ENCODE results near the gene HSCB. TPM values are rescaled to one million over a fixed set of nuclear protein-coding genes. Genes with fewer than 3 reads are reported as not detected.

The HSCB gene
- polyA plus RNA-seq, 1 donor from 2014 or later, result 22.4 TPM

GRCh38 chr22:28774378-28774777 lies 32.5 kb downstream of the HSCB start:
- Histone ChIP-seq H3K9me3 (ENCODE audit: low read length) (no peaks in the 10 kb centered on the region), H2AFZ (ENCODE audit: low read depth, low read length) (no peak overlapping the region), H3F3A (ENCODE audit: insufficient read depth, low read length, poor library complexity, severe bottlenecking) (no peaks in the 10 kb centered on the region), H3K9ac (ENCODE audit: low read length) (no peak overlapping the region), H4K20me1 (ENCODE audit: insufficient read depth) (no peaks in the 10 kb centered on the region), H3K27ac (ENCODE audit: low read length) (no peak overlapping the region), H3K9me2 (ENCODE audit: insufficient read depth, low read length) (no peaks in the 10 kb centered on the region), H3K27me3 (ENCODE audit: insufficient read depth, low read depth, low read length) (no peaks in the 10 kb centered on the region), H3K4me3 (ENCODE audit: low read length) (no peak overlapping the region), H3K4me2 (ENCODE audit: low read length) (no peak overlapping the region), H3K36me3 (ENCODE audit: insufficient read depth, low read length) (no peaks in the 10 kb centered on the region), H3K79me2 (replicated peaks; ENCODE audit: insufficient read depth, low read length) (peaks cover 12% of the 10 kb centered on the region)
- TF ChIP-seq, protein P1, sequence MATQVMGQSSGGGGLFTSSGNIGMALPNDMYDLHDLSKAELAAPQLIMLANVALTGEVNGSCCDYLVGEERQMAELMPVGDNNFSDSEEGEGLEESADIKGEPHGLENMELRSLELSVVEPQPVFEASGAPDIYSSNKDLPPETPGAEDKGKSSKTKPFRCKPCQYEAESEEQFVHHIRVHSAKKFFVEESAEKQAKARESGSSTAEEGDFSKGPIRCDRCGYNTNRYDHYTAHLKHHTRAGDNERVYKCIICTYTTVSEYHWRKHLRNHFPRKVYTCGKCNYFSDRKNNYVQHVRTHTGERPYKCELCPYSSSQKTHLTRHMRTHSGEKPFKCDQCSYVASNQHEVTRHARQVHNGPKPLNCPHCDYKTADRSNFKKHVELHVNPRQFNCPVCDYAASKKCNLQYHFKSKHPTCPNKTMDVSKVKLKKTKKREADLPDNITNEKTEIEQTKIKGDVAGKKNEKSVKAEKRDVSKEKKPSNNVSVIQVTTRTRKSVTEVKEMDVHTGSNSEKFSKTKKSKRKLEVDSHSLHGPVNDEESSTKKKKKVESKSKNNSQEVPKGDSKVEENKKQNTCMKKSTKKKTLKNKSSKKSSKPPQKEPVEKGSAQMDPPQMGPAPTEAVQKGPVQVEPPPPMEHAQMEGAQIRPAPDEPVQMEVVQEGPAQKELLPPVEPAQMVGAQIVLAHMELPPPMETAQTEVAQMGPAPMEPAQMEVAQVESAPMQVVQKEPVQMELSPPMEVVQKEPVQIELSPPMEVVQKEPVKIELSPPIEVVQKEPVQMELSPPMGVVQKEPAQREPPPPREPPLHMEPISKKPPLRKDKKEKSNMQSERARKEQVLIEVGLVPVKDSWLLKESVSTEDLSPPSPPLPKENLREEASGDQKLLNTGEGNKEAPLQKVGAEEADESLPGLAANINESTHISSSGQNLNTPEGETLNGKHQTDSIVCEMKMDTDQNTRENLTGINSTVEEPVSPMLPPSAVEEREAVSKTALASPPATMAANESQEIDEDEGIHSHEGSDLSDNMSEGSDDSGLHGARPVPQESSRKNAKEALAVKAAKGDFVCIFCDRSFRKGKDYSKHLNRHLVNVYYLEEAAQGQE (IDR thresholded peaks at IDR 0.05; ENCODE audit: borderline replicate concordance), result no peak
- TF ChIP-seq SMC3 (conservative IDR thresholded peaks at IDR 0.05; ENCODE audit: poor library complexity) (no peak), POLR2AphosphoS5 (IDR thresholded peaks at IDR 0.05) (no peak), TAF1 (IDR thresholded peaks at IDR 0.05; ENCODE audit: low read depth) (no peak), EZH2 (IDR thresholded peaks at IDR 0.05; ENCODE audit: borderline replicate concordance, insufficient read depth, low read length, poor library complexity, severe bottlenecking) (no peak), RAD21 (conservative IDR thresholded peaks at IDR 0.05) (no peak), EP300 (conservative IDR thresholded peaks at IDR 0.05; ENCODE audit: poor library complexity, severe bottlenecking) (no peak), MXI1 (conservative IDR thresholded peaks at IDR 0.05; ENCODE audit: poor library complexity, severe bottlenecking) (no peak)
- TF ChIP-seq, protein P2, sequence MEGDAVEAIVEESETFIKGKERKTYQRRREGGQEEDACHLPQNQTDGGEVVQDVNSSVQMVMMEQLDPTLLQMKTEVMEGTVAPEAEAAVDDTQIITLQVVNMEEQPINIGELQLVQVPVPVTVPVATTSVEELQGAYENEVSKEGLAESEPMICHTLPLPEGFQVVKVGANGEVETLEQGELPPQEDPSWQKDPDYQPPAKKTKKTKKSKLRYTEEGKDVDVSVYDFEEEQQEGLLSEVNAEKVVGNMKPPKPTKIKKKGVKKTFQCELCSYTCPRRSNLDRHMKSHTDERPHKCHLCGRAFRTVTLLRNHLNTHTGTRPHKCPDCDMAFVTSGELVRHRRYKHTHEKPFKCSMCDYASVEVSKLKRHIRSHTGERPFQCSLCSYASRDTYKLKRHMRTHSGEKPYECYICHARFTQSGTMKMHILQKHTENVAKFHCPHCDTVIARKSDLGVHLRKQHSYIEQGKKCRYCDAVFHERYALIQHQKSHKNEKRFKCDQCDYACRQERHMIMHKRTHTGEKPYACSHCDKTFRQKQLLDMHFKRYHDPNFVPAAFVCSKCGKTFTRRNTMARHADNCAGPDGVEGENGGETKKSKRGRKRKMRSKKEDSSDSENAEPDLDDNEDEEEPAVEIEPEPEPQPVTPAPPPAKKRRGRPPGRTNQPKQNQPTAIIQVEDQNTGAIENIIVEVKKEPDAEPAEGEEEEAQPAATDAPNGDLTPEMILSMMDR (IDR thresholded peaks at IDR 0.05; ENCODE audit: poor library complexity, severe bottlenecking), result no peak

DNA sequence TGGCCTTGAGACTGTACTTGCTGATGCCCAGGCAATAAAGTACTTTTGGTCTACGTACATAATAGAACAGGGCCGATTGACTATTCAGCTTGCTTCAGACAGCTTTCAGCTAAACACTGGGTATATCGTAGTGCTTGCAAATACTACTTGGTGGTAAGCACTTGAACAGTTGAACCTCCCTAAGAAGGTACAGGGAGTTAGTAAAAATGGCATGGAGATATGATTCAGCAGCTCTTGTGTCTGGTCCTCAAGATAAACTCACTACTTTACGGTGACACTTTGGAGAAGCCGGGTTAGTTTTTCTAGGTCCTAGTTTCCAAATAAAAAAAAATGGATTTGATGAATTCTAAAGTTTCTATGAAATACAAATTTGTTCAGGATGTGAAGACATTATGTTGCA lies 38.0 kb downstream of the HSCB start:
- H3K4me3 ChIP-seq (ENCODE audit: low read length), result no peak overlapping the region
- no peak overlapping the region for H2AFZ ChIP-seq (ENCODE audit: low read depth, low read length)
- H4K20me1 ChIP-seq (ENCODE audit: insufficient read depth), result no peaks in the 10 kb centered on the region
- no peaks in the 10 kb centered on the region for H3K27me3 ChIP-seq (ENCODE audit: insufficient read depth, low read depth, low read length)
- H3K9me2 ChIP-seq (ENCODE audit: insufficient read depth, low read length), result no peaks in the 10 kb centered on the region
- peaks cover 2% of the 10 kb centered on the region for H3K79me2 ChIP-seq (replicated peaks; ENCODE audit: insufficient read depth, low read length)
- no peak overlapping the region for H3K4me2 ChIP-seq (ENCODE audit: low read length)
- H3K9ac ChIP-seq (ENCODE audit: low read length), result no peak overlapping the region
- no peaks in the 10 kb centered on the region for H3K9me3 ChIP-seq (ENCODE audit: low read length)
- H3K36me3 ChIP-seq (ENCODE audit: insufficient read depth, low read length), result no peaks in the 10 kb centered on the region
- TF ChIP-seq TAF1 (IDR thresholded peaks at IDR 0.05; ENCODE audit: low read depth) (no peak), POLR2AphosphoS5 (IDR thresholded peaks at IDR 0.05) (no peak), RAD21 (conservative IDR thresholded peaks at IDR 0.05) (no peak), EZH2 (IDR thresholded peaks at IDR 0.05; ENCODE audit: borderline replicate concordance, insufficient read depth, low read length, poor library complexity, severe bottlenecking) (no peak), SMC3 (conservative IDR thresholded peaks at IDR 0.05; ENCODE audit: poor library complexity) (no peak), EP300 (conservative IDR thresholded peaks at IDR 0.05; ENCODE audit: poor library complexity, severe bottlenecking) (no peak), MXI1 (conservative IDR thresholded peaks at IDR 0.05; ENCODE audit: poor library complexity, severe bottlenecking) (no peak)
- TF ChIP-seq, protein P1 (IDR thresholded peaks at IDR 0.05; ENCODE audit: borderline replicate concordance), result no peak
- TF ChIP-seq, protein P2 (IDR thresholded peaks at IDR 0.05; ENCODE audit: poor library complexity, severe bottlenecking), result no peak
- H3F3A ChIP-seq (ENCODE audit: insufficient read depth, low read length, poor library complexity, severe bottlenecking), result no peaks in the 10 kb centered on the region
- no peak overlapping the region for H3K27ac ChIP-seq (ENCODE audit: low read length)

Measured in neural cell (in vitro differentiated cells).